SU-DHL-6 (cell line): ENCODE results near the gene MATK.
"Not testable (repeated sequence)": the region's sequence is repeated elsewhere in the genome, so short reads cannot be mapped to it uniquely, and the experiment has no call there.

ENCODE experiments used
- H2AFZ ChIP-seq: fragments of 200-600 bp; sonication (generic); 2 replicates; pipeline ENCODE4 v1.6.1; 2014; ENCODE audit warnings: low read depth, mild to moderate bottlenecking, moderate library complexity, mixed read lengths, antibody characterized with exemption, low read length; ENCODE audit not compliant: severe bottlenecking
- H3F3A ChIP-seq: fragments of 200-600 bp; shearing (Covaris generic); 2 replicates; pipeline ENCODE4 v1.6.0; 2016; ENCODE audit warnings: antibody characterized with exemption, mild to moderate bottlenecking; ENCODE audit not compliant: insufficient read depth
- H3K27ac ChIP-seq: fragments of 200-600 bp; sonication (generic); 2 replicates; pipeline ENCODE4 v1.5.1; 2016; ENCODE audit warnings: low read depth, mild to moderate bottlenecking, low read length, moderate library complexity, mixed read lengths
- H3K27me3 ChIP-seq: fragments of 200-600 bp; sonication (generic), shearing (Covaris generic); 2 replicates; pipeline ENCODE4 v1.6.0; 2014; ENCODE audit warnings: mild to moderate bottlenecking, low read length
- H3K36me3 ChIP-seq: fragments of 200-600 bp; sonication (generic); 2 replicates; pipeline ENCODE4 v1.6.1; 2014; ENCODE audit warnings: mild to moderate bottlenecking, low read length, mixed read lengths
- H3K4me2 ChIP-seq: fragments of 300-600, 200-600 bp; shearing (Covaris generic), sonication (generic); 2 replicates; pipeline ENCODE4 v1.6.0; 2014; ENCODE audit warnings: low read length, low read depth, mild to moderate bottlenecking; ENCODE audit not compliant: poor library complexity, severe bottlenecking
- H3K4me3 ChIP-seq: fragments of 200-600 bp; sonication (generic); 2 replicates; pipeline ENCODE4 v1.5.1; 2014; ENCODE audit warnings: antibody characterized with exemption, low read length, mild to moderate bottlenecking, mixed read lengths; ENCODE audit not compliant: insufficient read depth, poor library complexity, severe bottlenecking
- H3K79me2 ChIP-seq: fragments of 200-600 bp; sonication (generic); 2 replicates; pipeline ENCODE4 v1.6.1; 2014; ENCODE audit warnings: mild to moderate bottlenecking, low read length, moderate library complexity; ENCODE audit not compliant: insufficient read depth
- H3K9ac ChIP-seq: fragments of 200-600 bp; sonication (generic); 2 replicates; pipeline ENCODE4 v1.7.0; 2014; ENCODE audit warnings: mild to moderate bottlenecking, low read length
- H3K9me2 ChIP-seq: fragments of 200-600 bp; sonication (generic); replicated peaks from 2 replicates; pipeline ENCODE4 v1.6.1; 2014; ENCODE audit warnings: low read length; ENCODE audit not compliant: insufficient read depth
- H3K9me3 ChIP-seq: fragments of 200-600 bp; sonication (generic); 2 replicates; pipeline ENCODE4 v1.6.1; 2014; ENCODE audit warnings: low read length, mixed read lengths; ENCODE audit not compliant: insufficient read depth
- H4K20me1 ChIP-seq: fragments of 200-600 bp; sonication (generic); 2 replicates; pipeline ENCODE4 v1.6.1; 2014; ENCODE audit warnings: low read depth, mild to moderate bottlenecking, antibody characterized with exemption, low read length, moderate library complexity, mixed read lengths
- EZH2phosphoT487 ChIP-seq: fragments of 200-600 bp; sonication (generic), shearing (Covaris generic); conservative IDR thresholded peaks from 2 replicates; pipeline ENCODE4 v1.6.1; 2018; ENCODE audit warnings: mild to moderate bottlenecking, antibody characterized with exemption, low read length, moderate library complexity, mixed read lengths
- TF ChIP-seq, protein P1 (sequence below): fragments of 200-600 bp; sonication (generic); IDR thresholded peaks from one replicate; pipeline ENCODE4 v1.5.1; 2017; ENCODE audit warnings: antibody characterized with exemption, mild to moderate bottlenecking, low read length, moderate library complexity; ENCODE audit not compliant: insufficient read depth, poor library complexity, severe bottlenecking

MATK gene

GRCh38 chr19:3759482-3760254 is 26.5 kb downstream of the MATK start:
- Histone ChIP-seq H3K9me2 (no peaks in the 10 kb centered on the region), H3K4me2 (no peak overlapping the region), H3K9ac (no peak overlapping the region), H3K79me2 (peaks cover 23% of the 10 kb centered on the region), H4K20me1 (0 out of 2 replicates have a peak, but pooled peaks cover 2% of the 10 kb centered on the region), H3F3A (peaks cover 10% of the 10 kb centered on the region), H3K36me3 (no peaks in the 10 kb centered on the region), H3K9me3 (no peaks in the 10 kb centered on the region), H3K4me3 (no peak overlapping the region), H3K27ac (no peak overlapping the region), H2AFZ (no peak overlapping the region), H3K27me3 (no peaks in the 10 kb centered on the region)
- TF ChIP-seq, protein P1, sequence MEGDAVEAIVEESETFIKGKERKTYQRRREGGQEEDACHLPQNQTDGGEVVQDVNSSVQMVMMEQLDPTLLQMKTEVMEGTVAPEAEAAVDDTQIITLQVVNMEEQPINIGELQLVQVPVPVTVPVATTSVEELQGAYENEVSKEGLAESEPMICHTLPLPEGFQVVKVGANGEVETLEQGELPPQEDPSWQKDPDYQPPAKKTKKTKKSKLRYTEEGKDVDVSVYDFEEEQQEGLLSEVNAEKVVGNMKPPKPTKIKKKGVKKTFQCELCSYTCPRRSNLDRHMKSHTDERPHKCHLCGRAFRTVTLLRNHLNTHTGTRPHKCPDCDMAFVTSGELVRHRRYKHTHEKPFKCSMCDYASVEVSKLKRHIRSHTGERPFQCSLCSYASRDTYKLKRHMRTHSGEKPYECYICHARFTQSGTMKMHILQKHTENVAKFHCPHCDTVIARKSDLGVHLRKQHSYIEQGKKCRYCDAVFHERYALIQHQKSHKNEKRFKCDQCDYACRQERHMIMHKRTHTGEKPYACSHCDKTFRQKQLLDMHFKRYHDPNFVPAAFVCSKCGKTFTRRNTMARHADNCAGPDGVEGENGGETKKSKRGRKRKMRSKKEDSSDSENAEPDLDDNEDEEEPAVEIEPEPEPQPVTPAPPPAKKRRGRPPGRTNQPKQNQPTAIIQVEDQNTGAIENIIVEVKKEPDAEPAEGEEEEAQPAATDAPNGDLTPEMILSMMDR = no peak
- no peak for TF ChIP-seq EZH2phosphoT487

GRCh38 chr19:3758297-3758696 is 27.9 kb downstream of the MATK start:
- H3K36me3 ChIP-seq, H3K4me3 ChIP-seq, H4K20me1 ChIP-seq, H3K27me3 ChIP-seq, H3K9me2 ChIP-seq, H3K9ac ChIP-seq, H3K4me2 ChIP-seq, H3K27ac ChIP-seq, H2AFZ ChIP-seq, H3K9me3 ChIP-seq: not testable (repeated sequence)
- Histone ChIP-seq H3F3A (peaks cover 10% of the 10 kb centered on the region), H3K79me2 (peaks cover 21% of the 10 kb centered on the region)

- not testable (repeated sequence) for H3K36me3 ChIP-seq, H4K20me1 ChIP-seq, H3K4me2 ChIP-seq, H3K4me3 ChIP-seq, H3K27me3 ChIP-seq, H3K9ac ChIP-seq, H3K9me3 ChIP-seq, H3K27ac ChIP-seq, H2AFZ ChIP-seq, H3K9me2 ChIP-seq
- Histone ChIP-seq H3F3A (peaks cover 10% of the 10 kb centered on the region), H3K79me2 (peaks cover 19% of the 10 kb centered on the region)
Measured at GRCh38 chr19:3757705-3758104, 28.5 kb downstream of the MATK start.

DNA sequence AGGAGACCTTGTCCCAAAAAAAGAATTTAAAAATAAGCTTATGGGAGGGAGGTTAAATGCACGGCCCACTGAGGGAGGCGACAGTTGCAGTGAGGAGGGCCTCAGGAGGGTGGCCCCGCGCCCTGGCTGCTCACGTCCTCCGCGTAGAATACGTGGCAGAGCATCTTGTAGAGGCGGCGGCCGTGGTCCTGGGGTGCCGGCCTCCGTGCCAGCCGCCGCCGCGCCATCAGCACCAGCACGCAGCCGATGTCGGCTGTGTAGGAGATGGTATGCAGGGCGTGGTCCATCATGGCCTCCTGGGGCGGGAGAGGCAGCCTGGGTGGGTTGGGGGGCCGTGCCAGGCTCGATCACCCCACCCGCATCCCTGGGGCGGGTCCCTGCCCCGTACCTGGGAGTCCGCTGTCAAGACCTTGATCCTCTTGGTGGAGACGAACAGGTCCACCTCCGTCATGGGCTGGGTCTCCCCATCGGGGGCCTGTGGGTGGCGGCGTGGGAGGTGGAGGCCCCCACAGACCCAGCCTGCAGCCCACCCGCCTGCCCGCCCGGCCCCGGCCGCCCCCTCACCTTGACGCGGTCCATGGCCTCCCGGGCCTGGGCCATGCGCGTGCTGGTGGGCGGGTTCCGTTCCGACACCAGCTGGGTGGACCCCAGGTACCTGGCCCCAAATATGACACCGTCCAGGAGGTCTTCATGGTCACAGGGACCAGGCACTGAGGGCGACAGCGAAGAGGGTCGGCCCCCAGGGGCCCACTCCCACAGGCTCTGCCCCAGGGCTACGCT is 32.4 kb downstream of the MATK start:
- no peaks in the 10 kb centered on the region for H3K79me2 ChIP-seq
- H3K9ac ChIP-seq = no peak overlapping the region
- 0 out of 2 replicates have a peak, but pooled peaks cover 2% of the 10 kb centered on the region for H4K20me1 ChIP-seq
- TF ChIP-seq, protein P1 = no peak
- TF ChIP-seq EZH2phosphoT487 = no peak
- H3K36me3 ChIP-seq = no peaks in the 10 kb centered on the region
- no peaks in the 10 kb centered on the region for H3K9me2 ChIP-seq
- no peaks in the 10 kb centered on the region for H3K27me3 ChIP-seq
- H3K27ac ChIP-seq = no peak overlapping the region
- H2AFZ ChIP-seq = no peak overlapping the region
- H3K4me2 ChIP-seq = no peak overlapping the region
- no peaks in the 10 kb centered on the region for H3K9me3 ChIP-seq
- no peak overlapping the region for H3K4me3 ChIP-seq
- H3F3A ChIP-seq = no peaks in the 10 kb centered on the region
